GM20000 (cell line): ENCODE results near the gene TGFB3.

Source experiments
- DNase-seq: peaks from one replicate; pipeline ENCODE4 v3.0.0; 2012; ENCODE audit warnings: low spot score
- TF ChIP-seq, protein P1 (sequence below): IDR thresholded peaks from 2 replicates; pipeline ENCODE4 v1.5.1; 2012; ENCODE audit warnings: mild to moderate bottlenecking, control low read depth; ENCODE audit errors: extremely low read depth, missing control alignments

TGFB3 gene

DNA sequence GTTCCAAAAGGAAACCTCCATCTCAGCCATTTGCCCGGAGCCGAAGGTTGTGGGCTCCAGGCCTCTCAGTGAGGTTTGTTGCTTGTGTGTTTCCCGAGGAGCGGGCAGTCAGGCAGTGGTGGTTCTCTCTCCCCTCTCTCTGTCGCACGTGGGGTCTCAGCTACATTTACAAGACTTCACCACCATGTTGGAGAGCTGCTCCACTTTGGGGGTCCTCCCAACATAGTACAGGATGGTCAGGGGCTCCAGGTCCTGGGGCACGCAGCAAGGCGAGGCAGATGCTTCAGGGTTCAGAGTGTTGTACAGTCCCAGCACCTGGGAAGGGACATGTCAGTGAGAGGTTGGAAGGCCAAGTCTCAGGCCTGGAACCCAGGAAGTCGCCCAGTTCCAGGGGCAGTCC lies 22.8 kb downstream of the TGFB3 start:
- TF ChIP-seq, protein P1, sequence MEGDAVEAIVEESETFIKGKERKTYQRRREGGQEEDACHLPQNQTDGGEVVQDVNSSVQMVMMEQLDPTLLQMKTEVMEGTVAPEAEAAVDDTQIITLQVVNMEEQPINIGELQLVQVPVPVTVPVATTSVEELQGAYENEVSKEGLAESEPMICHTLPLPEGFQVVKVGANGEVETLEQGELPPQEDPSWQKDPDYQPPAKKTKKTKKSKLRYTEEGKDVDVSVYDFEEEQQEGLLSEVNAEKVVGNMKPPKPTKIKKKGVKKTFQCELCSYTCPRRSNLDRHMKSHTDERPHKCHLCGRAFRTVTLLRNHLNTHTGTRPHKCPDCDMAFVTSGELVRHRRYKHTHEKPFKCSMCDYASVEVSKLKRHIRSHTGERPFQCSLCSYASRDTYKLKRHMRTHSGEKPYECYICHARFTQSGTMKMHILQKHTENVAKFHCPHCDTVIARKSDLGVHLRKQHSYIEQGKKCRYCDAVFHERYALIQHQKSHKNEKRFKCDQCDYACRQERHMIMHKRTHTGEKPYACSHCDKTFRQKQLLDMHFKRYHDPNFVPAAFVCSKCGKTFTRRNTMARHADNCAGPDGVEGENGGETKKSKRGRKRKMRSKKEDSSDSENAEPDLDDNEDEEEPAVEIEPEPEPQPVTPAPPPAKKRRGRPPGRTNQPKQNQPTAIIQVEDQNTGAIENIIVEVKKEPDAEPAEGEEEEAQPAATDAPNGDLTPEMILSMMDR, result no peak

DNA sequence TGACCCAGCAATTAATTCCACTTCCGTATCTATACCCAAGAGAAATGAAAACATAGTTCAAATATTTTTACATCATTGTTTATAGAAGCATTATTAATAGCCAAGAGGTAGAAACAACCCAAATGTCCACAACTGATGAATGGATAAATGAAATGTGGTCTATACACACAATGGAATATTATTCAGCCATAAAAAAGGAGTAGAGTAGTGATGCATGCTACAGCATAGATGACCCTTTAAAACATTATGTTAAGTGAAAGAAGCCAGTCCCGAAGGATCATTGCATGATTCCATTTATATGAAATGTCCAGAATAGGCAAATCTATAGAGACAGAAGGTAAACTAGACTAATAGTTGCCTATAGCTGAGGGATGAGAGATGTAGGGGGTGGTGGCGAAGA lies 29.3 kb downstream of the TGFB3 start:
- DNase-seq, result no peak

More for the DNA sequence above, 22.8 kb downstream of the TGFB3 start:
- DNase-seq, result no peak

DNA sequence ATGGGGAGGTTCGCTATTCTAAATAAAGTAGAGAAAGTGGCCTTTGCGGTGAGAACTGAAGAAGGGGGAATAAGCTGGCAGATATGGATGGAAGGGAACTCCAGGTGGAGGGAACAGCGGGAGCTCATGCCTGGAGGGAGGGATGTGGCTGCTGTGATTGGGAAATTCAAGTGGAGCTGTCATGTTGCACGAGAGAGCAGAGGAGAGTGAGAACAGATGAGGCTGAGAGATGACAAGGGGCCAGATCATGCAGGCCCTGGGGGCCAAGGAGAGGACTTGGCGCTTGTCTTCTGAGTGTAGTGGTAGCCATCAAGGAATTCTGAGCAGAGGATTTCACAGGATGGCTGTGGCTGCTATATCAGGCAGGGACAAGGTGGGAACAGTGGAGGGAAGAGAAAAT lies 35.0 kb downstream of the TGFB3 start:
- TF ChIP-seq, protein P1, result no peak
- DNase-seq, result no peak

More for the DNA sequence above, 29.3 kb downstream of the TGFB3 start:
- TF ChIP-seq, protein P1, result no peak

DNA sequence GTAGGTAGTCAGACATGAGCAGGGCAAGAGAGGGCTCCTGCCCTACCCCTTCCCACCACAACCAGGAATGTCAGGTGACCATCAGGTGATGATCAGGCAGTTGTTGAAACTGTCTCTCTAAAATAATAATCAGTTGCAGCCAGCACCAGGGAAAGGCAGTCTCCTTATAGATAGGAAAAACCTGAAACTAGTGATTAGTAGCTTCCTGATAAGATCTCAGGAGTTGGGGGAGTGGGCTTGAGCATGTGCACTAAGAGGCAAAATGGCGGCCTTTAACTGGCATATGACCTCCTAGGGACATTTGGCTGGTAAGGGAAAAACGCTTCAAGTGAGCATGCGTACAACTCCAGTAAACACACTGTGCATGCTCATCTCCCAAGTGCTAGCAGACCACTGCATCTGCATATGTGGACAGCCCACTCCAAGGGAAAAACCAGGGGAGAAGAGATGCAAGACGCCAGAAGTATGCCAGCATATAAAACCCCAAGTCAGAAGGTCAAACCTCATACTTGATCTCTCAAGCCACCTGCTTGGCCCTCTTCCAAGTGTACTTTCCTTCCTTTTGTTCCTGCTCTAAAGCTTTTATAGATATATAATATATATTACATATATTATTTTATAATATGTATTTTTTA lies 37.1 kb downstream of the TGFB3 start:
- TF ChIP-seq, protein P1, result no peak
- no peak for DNase-seq

DNA sequence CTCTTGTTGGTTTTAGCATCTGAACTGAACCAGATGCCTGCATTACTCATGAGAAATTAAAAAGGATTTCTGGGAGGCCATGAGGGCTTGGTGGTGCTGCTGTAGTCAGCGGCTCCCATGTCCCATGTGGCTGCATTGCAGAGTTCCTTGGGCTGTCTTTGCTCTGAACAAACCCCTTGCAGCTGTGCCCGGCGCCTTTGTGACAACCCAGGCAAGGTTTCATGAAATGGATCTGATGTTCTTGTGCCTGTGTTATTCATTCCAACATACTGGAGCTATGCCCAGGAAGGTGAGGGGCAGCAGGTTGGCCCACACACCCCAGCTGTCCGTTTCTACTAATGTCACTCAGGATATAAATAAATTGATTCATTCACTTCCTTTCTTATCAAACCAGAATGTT lies 40.8 kb downstream of the TGFB3 start:
- TF ChIP-seq, protein P1, result no peak
- no peak for DNase-seq

DNA sequence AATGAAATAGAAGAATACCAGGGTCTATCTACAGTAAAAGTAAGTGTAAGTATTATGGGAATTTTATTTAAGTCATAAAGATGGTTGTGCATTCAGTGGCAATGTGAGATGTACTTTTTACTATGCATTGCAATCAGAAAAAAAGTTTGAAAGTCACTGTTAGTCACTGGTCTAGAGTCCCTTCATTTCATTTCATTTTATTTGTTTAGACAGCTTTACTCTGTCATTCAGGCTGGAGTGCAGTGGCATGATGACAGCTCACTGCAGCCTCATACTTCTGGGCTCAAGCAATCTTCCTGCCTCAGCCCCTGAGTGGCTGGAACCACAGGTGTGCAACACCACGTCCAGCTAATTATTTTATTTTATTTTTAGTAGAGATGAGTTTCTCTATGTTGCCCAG lies 42.6 kb downstream of the TGFB3 start:
- TF ChIP-seq, protein P1, result no peak

DNA sequence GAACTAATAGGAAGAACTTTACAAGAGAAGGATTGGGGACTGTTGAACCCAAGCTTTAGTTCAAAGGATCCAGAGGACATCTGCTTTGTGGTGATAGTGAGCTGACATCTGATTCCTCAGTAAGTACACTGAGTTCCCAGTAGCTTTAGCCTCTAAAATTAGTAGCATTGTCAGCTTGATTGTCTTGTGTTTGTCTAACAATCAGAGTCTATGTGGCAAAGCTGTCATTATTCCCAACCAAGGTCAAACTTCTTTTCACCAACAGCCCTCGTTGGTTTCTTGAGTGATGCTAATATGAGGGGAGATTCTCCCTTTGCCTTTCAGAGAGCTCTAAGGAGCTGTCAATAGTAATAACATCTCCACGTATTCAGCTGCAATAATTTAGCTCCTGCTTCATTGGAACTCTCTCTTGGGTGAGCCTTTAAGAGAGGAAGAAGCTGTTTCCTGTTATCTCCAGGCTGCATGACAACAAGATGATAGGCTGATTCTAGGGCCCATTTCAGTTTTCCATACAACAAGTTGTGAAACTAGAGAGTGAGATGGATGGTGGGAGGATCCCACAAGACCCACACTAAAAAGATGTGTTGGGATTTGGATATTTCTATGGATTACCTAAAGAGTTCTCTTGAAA lies 46.7 kb downstream of the TGFB3 start:
- no peak for DNase-seq

More for the DNA sequence above, 42.6 kb downstream of the TGFB3 start:
- no peak for DNase-seq

More for the DNA sequence above, 46.7 kb downstream of the TGFB3 start:
- TF ChIP-seq, protein P1, result no peak
